GM21529 (cell line): Measurements from ENCODE around the gene SIRT3.
A peak's percentile ranks its signal among the peaks of the same experiment; 100 is the strongest.

Experiments used
- ATAC-seq: cut with Tn5 transposase; IDR thresholded peaks from one replicate; pipeline ENCODE4 v1.9.1; 2021; ENCODE audit not compliant: unreplicated experiment

Gene SIRT3

GRCh38 chr11:271319-271715, 35.2 kb upstream of the SIRT3 start:
- ATAC-seq, result no peak

GRCh38 chr11:270451-271318, 34.5 kb upstream of the SIRT3 start:
- no peak for ATAC-seq

GRCh38 chr11:269146-269890, 33.2 kb upstream of the SIRT3 start:
- ATAC-seq, result peak; percentile 62

- ATAC-seq, result peak; percentile 41
These were observed 32.6 kb upstream of the SIRT3 start for GRCh38 chr11:268716-269145.

- ATAC-seq, result no peak
These were observed 31.4 kb upstream of the SIRT3 start for GRCh38 chr11:267491-267994.

GRCh38 chr11:266676-267439, 30.7 kb upstream of the SIRT3 start:
- no peak for ATAC-seq

- no peak for ATAC-seq
These were observed 25.5 kb upstream of the SIRT3 start for GRCh38 chr11:261624-262023.

- no peak for ATAC-seq
These were observed 23.3 kb upstream of the SIRT3 start for GRCh38 chr11:259413-259812.

GRCh38 chr11:257766-258493, 21.8 kb upstream of the SIRT3 start:
- ATAC-seq, result no peak

- ATAC-seq, result no peak
These were observed 21.0 kb upstream of the SIRT3 start for GRCh38 chr11:256952-257737.

GRCh38 chr11:255816-256215, 19.7 kb upstream of the SIRT3 start:
- no peak for ATAC-seq

- no peak for ATAC-seq
These were observed 19.0 kb upstream of the SIRT3 start for GRCh38 chr11:255176-255575.

- ATAC-seq, result no peak
These were observed 17.7 kb upstream of the SIRT3 start for GRCh38 chr11:253886-254270.

- ATAC-seq, result no peak
These were observed 17.2 kb upstream of the SIRT3 start for GRCh38 chr11:253160-253885.

GRCh38 chr11:252666-253065, 16.5 kb upstream of the SIRT3 start:
- no peak for ATAC-seq

- no peak for ATAC-seq
These were observed 15.4 kb upstream of the SIRT3 start for GRCh38 chr11:251550-251949.

- ATAC-seq, result no peak
These were observed 14.7 kb upstream of the SIRT3 start for GRCh38 chr11:250740-251299.

- ATAC-seq, result no peak
These were observed 14.1 kb upstream of the SIRT3 start for GRCh38 chr11:250274-250673.

GRCh38 chr11:249062-249461, 12.9 kb upstream of the SIRT3 start:
- ATAC-seq, result no peak
